CD4-positive, alpha-beta T cell treated with Interferon alpha-2 for 1 hour (primary cell): ENCODE data around the gene ANXA8L1.
"Not testable (repeated sequence)": the region's sequence is repeated elsewhere in the genome, so short reads cannot be mapped to it uniquely, and the experiment has no call there.

Source experiments
- DNase-seq, 2 donors: peaks; one replicate each; pipeline ENCODE4 v3.0.0-alpha.2; 2020 to 2022

Gene ANXA8L1

DNA sequence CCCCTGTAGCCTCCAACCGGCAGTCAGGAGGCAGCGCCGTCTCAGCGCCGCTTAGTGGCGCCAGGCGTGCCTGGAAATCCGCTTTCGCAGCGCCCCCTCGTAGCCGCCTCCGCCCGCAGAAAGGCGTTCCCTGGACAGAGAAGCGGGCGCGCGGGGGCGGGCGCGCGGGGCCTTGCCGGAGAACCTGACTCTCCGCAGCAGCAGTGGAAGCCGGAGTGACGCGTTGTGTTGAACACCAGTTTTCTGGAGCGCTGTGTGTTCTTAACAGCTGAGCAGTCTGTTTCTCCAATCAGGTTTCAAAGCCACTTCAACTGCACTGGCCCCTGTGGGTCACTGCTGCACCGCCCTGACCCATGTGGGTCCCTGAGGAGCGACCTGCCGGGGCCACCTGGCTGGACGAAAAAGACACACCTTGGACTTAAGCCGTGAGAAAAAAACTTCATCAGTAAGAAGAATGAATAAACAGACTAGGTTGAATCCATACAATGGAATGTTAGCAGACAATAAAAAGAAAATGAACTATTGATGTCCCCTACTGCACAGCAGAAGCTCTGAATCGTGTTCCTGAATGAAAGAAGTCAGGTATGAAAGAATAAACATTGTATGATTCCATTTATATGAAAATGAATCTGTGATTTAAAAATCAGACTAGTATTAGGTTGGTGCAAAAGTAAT is 22.8 kb downstream of the ANXA8L1 start:
- DNase-seq: not testable (repeated sequence)

DNA sequence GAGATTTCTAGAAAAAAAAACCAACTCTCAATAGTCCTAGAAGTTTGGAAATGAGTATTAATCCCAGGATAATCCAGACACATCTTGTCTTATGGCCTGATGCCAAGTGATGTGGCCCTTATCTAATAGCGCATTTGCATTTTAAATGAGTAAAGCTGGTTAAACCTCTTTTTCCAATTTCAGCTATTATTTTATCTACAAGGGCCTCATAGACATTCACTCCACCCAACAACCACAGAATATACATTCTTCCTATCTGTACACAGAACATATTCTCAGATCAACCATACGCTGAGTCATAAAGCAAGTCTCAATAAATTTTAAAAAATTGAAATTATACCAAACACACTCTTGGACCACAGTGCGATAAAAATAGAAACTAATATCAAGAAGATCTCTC is 34.0 kb downstream of the ANXA8L1 start:
- DNase-seq: not testable (repeated sequence)

DNA sequence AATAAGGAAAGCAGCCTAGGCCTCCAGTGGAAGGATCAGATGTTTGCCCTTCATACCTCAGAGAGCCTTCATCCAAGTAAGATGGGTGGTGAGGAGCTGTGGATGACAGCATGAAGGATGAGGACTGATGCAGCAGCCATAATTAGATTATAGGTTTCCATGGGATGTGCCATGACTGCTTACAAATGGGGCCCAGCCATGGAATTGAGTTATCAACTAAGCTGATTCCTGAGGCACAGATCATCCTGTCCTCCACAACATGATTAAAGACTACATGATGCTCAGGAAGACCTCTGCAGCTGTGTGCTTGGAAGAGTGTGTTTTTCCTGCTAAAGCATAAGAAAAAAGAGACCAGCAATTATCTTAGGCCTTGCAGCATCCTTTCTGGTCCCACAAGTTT is 35.5 kb downstream of the ANXA8L1 start:
- not testable (repeated sequence) for DNase-seq

DNA sequence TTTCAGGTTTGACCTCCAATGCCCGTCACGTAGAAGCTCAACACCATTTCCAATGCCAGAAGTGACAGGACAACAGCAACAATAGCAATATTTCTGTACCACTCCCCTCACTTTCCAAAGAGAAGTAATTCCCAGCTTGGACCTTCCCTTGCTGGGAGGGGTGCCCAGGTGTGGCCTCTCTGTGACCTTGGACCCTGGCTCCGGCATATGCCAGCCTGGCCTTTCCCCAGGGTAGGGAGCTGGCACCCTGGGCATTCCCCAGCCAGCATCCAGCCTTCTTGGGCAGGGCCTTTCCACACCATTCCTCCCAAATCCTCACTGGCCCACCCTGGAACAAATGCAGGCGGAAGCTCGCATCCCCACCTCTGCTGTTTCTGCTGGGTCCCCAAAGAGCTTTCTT is 37.1 kb downstream of the ANXA8L1 start:
- DNase-seq: not testable (repeated sequence)

DNA sequence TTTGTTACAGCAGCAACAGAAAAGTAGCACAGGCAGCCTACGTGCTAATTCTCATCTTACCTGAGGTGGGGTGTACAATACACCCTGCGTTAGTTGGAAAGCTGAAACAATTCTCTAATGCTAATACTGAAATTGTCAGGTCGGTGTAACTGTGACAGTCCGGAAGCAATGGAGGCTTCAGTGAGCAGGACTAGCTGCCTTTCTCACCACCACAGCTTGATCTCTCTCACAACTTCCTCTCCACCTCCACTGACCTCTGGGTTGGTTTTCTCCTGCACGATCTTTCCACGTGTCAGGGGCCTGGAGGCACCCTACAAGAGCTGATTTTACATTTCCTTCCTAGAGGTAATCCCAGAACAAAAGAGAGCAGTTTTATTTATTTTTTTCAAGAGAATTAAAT is 39.7 kb downstream of the ANXA8L1 start:
- DNase-seq: not testable (repeated sequence)

DNA sequence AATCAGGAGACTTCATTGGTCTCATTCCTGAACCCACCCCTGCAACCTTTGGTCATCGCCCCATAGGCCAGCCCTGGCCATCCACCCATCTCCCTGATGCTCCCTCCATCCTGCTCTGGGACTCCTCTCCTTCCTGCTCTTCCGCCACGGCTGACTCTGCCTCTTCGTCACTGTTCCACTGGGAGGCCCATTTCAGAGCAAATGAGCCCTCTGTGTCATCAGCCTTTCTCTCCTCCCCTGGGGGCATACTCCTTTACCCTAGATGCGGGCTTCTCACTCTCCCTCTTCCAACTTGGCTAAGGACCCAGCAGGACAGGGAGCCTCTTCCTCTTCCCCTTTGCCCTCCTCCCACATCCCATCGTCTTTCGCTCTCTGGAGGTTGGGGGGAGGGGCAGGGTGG is 42.7 kb downstream of the ANXA8L1 start:
- DNase-seq: not testable (repeated sequence)

DNA sequence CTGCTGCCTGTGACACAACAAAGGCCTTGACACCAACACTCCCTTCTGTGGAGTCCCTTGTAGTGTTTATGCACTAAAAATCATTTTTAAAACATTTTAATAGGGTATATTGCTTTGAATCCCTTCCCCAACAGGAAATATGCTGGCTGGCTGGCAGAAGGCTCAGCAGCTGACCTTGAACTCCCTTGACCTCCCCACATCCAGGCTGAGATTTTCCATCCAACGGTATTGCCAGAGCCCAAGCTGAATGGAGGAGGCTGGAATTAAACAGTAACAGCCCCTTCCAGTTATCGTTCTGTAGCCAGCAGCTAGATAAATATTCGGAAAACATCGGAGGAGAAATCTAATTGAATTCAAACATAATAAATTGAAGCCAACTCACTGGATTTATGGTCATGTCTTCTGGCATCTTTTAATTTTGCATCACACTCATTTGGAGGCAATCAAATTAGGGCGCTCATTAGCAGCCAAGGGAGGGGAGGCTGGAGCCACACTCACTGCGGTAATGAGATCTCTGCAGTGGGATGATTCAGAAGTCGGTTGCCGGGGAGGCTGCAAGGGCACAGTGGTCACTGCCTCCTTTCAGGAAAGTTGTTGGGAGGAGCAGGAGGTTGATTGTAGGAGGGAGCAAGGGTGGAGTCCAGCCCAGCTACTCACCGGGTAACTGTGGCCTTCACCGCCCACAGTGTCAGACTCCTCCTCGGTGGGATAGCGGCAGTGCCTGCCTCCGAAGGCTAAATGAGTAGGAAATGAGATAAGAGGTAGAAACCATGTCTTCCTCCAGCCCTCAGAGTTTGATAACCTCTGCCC is 44.2 kb downstream of the ANXA8L1 start:
- not testable (repeated sequence) for DNase-seq

DNA sequence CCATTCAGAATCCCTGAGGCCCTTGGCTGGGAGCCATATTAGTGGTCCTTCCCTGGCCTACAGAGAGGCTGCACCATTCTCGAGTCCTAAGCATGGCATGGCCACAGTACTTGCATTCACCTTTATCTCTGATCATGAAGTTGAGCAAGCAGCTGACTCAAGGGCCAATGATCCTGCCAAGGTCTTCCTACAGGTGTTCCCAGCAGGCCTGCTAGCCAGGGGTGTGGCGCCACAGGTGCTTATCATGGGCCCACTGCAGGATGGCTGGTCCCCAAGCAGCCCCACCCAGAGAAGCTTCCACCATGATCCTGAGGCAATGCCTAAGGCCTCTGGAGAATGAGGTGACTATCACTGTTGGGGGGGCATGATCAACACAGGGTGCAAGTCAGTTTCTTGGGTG is 48.0 kb downstream of the ANXA8L1 start:
- not testable (repeated sequence) for DNase-seq

DNA sequence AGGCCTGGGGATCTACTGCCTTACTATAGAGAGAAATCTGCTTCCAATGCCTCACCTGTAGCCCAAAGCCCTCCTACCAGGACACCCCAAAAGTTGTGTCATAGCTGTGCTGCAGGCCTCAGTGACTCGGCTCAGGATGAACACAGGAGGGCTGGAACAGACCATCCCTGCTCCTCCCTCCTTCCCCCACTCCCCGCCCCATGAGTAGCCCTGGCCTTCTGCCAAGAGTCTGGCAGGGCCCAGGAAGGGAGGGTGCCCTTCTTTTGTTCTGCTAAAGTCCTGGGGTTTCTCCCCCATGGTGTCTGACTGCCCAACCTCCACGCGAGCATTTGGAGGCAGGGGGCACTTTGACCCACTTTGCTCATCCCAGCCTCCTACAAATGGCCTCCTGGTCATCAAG is 65.4 kb downstream of the ANXA8L1 start:
- DNase-seq: not testable (repeated sequence)
